H1 (cell line): ENCODE measurements around the gene VARS2. TPM values are rescaled to one million over a fixed set of nuclear protein-coding genes. Genes with fewer than 3 reads are reported as not detected.

Experiments
- CTCF ChIA-PET: fragments of 300-600 bp; sonication (Branson Sonifier 250); formaldehyde crosslinking; loops from one replicate; lab custom pipeline; 2021; ENCODE audit not compliant: partially characterized antibody; lab: Charles Lee
- POLR2A ChIA-PET: fragments of 300-600 bp; sonication (Branson Sonifier 250); formaldehyde crosslinking; loops from one replicate; lab custom pipeline; 2021; ENCODE audit warnings: inconsistent platforms; ENCODE audit not compliant: partially characterized antibody; lab: Charles Lee
- DNase-seq, 2 experiments: peaks; one replicate each; pipeline versions ENCODE4 v3.0.0 to v3.0.0-alpha.2; 2010 to 2022; ENCODE audit warnings: low spot score in 2 of 2, low read depth in 1 of 2, mixed read lengths in 1 of 2
- FAIRE-seq: peaks from 2 replicates; lab custom pipeline; 2011; peaks lifted over from hg19 to GRCh38; lab: Jason Lieb, UNC
- H2AFZ ChIP-seq: 2 replicates; pipeline ENCODE4 v1.8.1; 2012; ENCODE audit warnings: low read length, inconsistent platforms
- H2AK5ac ChIP-seq: 2 replicates; pipeline ENCODE4 v1.6.1; 2013; ENCODE audit warnings: low read depth, low read length
- H2BK120ac ChIP-seq: replicated peaks from 2 replicates; pipeline ENCODE3; 2013; ENCODE audit warnings: low read depth, low read length, inconsistent platforms
- H2BK12ac ChIP-seq: 2 replicates; pipeline ENCODE4 v1.6.1; 2013; ENCODE audit warnings: low read depth, low read length
- H2BK15ac ChIP-seq: 2 replicates; pipeline ENCODE4 v1.6.1; 2013; ENCODE audit warnings: low read length
- H2BK20ac ChIP-seq: 2 replicates; pipeline ENCODE4 v1.6.1; 2013; ENCODE audit warnings: low read length
- H2BK5ac ChIP-seq: 2 replicates; pipeline ENCODE4 v1.6.1; 2013; ENCODE audit warnings: low read depth, low read length
- H3K14ac ChIP-seq: 2 replicates; pipeline ENCODE4 v1.6.1; 2013; ENCODE audit warnings: inconsistent platforms; ENCODE audit not compliant: insufficient read length
- H3K18ac ChIP-seq: 2 replicates; pipeline ENCODE4 v1.6.1; 2013; ENCODE audit warnings: low read length; ENCODE audit errors: extremely low read depth
- H3K23ac ChIP-seq: 2 replicates; pipeline ENCODE4 v1.6.1; 2013; ENCODE audit warnings: inconsistent platforms; ENCODE audit not compliant: insufficient read length
- H3K23me2 ChIP-seq: 2 replicates; pipeline ENCODE4 v1.6.1; 2013; ENCODE audit warnings: low read depth, low read length
- H3K27ac ChIP-seq: 2 replicates; pipeline ENCODE4 v1.6.1; 2011; ENCODE audit warnings: low read depth, low read length, inconsistent platforms
- H3K27me3 ChIP-seq, 4 experiments: replicated peaks in 1 of 4; 1 replicate in 1 of 4; 2 replicates in 3 of 4; pipeline versions ENCODE4 v1.6.1 to v1.8.1; 2011 to 2013; ENCODE audit warnings: low read length in 3 of 4, mild to moderate bottlenecking in 3 of 4, inconsistent platforms in 2 of 4, mixed read lengths in 2 of 4, moderate library complexity in 1 of 4; ENCODE audit not compliant: control insufficient read depth in 3 of 4, insufficient read depth in 3 of 4; ENCODE audit errors: extremely low read depth in 1 of 4
- H3K36me3 ChIP-seq, 4 experiments: 2 replicates each; pipeline versions ENCODE4 v1.6.1 to v1.8.1; 2011 to 2013; ENCODE audit warnings: mild to moderate bottlenecking in 4 of 4, low read length in 3 of 4, moderate library complexity in 2 of 4, control low read depth in 1 of 4, inconsistent platforms in 1 of 4; ENCODE audit not compliant: insufficient read depth in 4 of 4, control insufficient read depth in 2 of 4
- H3K4ac ChIP-seq: replicated peaks from 2 replicates; pipeline ENCODE3; 2013; ENCODE audit warnings: low read length, low read depth, mixed read lengths, inconsistent platforms; ENCODE audit not compliant: insufficient read length
- H3K4me1 ChIP-seq, 4 experiments: replicated peaks in 1 of 4; 1 replicate in 1 of 4; 2 replicates in 3 of 4; pipeline versions ENCODE4 v1.6.1 to v1.8.1; 2011 to 2013; ENCODE audit warnings: low read length in 3 of 4, inconsistent platforms in 2 of 4, mixed read lengths in 1 of 4; ENCODE audit not compliant: insufficient read depth in 4 of 4, control insufficient read depth in 3 of 4
- H3K4me2 ChIP-seq, 2 experiments: 2 replicates each; pipeline versions ENCODE4 v1.6.1 to v1.8.1; 2011 to 2013; ENCODE audit warnings: low read depth in 2 of 2, low read length in 2 of 2, control low read depth in 1 of 2, inconsistent platforms in 1 of 2, mild to moderate bottlenecking in 1 of 2; ENCODE audit not compliant: insufficient read depth in 1 of 2
- H3K4me3 ChIP-seq, 4 experiments: fragments of 200-600, 300-600 bp in 1 of 4; sonication (generic), shearing (Covaris generic), sonication (Bioruptor Twin) in 1 of 4; 2 replicates each; pipeline versions ENCODE4 v1.5.1 to v1.8.1; 2011 to 2016; ENCODE audit warnings: low read length in 4 of 4, low read depth in 3 of 4, control low read depth in 2 of 4, inconsistent platforms in 2 of 4, mild to moderate bottlenecking in 2 of 4, mixed read lengths in 1 of 4, moderate library complexity in 1 of 4; ENCODE audit not compliant: insufficient read depth in 2 of 4; ENCODE audit errors: extremely low read depth in 1 of 4
- H3K56ac ChIP-seq: replicated peaks from 2 replicates; pipeline ENCODE3; 2013; ENCODE audit warnings: low read depth, mild to moderate bottlenecking, mixed read lengths, low read length, inconsistent platforms; ENCODE audit not compliant: insufficient read length
- H3K79me1 ChIP-seq: 2 replicates; pipeline ENCODE4 v1.6.1; 2013; ENCODE audit warnings: low read depth, low read length, control low read depth
- H3K79me2 ChIP-seq, 2 experiments: 2 replicates each; pipeline versions ENCODE4 v1.6.1 to v1.8.1; 2012 to 2013; ENCODE audit warnings: low read length in 2 of 2, mild to moderate bottlenecking in 2 of 2, inconsistent platforms in 1 of 2; ENCODE audit not compliant: insufficient read depth in 2 of 2, control insufficient read depth in 1 of 2
- H3K9ac ChIP-seq, 4 experiments: replicated peaks in 1 of 4; 1 replicate in 1 of 4; 2 replicates in 3 of 4; pipeline versions ENCODE4 v1.6.1 to v1.8.1; 2011 to 2013; ENCODE audit warnings: low read depth in 3 of 4, low read length in 3 of 4, control low read depth in 2 of 4, mild to moderate bottlenecking in 2 of 4, moderate library complexity in 2 of 4, inconsistent platforms in 1 of 4; ENCODE audit errors: extremely low read depth in 1 of 4
- H3K9me3 ChIP-seq, 2 experiments: 2 replicates each; pipeline versions ENCODE4 v1.6.1 to v1.8.1; 2012 to 2013; ENCODE audit warnings: mild to moderate bottlenecking in 2 of 2, moderate library complexity in 2 of 2, control low read depth in 1 of 2, inconsistent platforms in 1 of 2, low read depth in 1 of 2, low read length in 1 of 2, mixed read lengths in 1 of 2; ENCODE audit not compliant: insufficient read depth in 2 of 2
- H4K20me1 ChIP-seq, 2 experiments: replicated peaks in 1 of 2; 2 replicates each; pipeline versions ENCODE3 to v1.8.1; 2011 to 2013; ENCODE audit warnings: inconsistent platforms in 2 of 2, low read length in 2 of 2, mild to moderate bottlenecking in 1 of 2; ENCODE audit not compliant: insufficient read depth in 2 of 2, control insufficient read depth in 1 of 2
- H4K5ac ChIP-seq: 2 replicates; pipeline ENCODE4 v1.6.1; 2013; ENCODE audit warnings: low read length, low read depth, mixed read lengths, inconsistent platforms; ENCODE audit not compliant: insufficient read length
- H4K8ac ChIP-seq: 2 replicates; pipeline ENCODE4 v1.8.0; 2013; ENCODE audit warnings: mild to moderate bottlenecking, moderate library complexity, low read length, inconsistent platforms; ENCODE audit not compliant: insufficient read depth; ENCODE audit errors: extremely low read depth
- H4K91ac ChIP-seq: replicated peaks from 2 replicates; pipeline ENCODE3; 2013; ENCODE audit warnings: low read length, mixed read lengths, inconsistent platforms; ENCODE audit not compliant: insufficient read length
- CEBPB ChIP-seq: IDR thresholded peaks from 2 replicates; pipeline ENCODE4 v1.6.1; 2012; ENCODE audit warnings: low read depth, low read length
- HDAC2 ChIP-seq, 2 experiments: fragments of 300-600 bp in 1 of 2; sonication (generic) in 1 of 2; IDR thresholded peaks; 2 replicates each; pipeline ENCODE4 v1.6.1; 2011 to 2012; ENCODE audit warnings: low read depth in 2 of 2, low read length in 2 of 2, mild to moderate bottlenecking in 2 of 2, moderate library complexity in 2 of 2, borderline replicate concordance in 1 of 2, inconsistent platforms in 1 of 2
- polyA plus RNA-seq, 7 experiments: library from polyadenylated mRNA; depleted of rRNA in 3 of 7; stranded (reverse) in 5 of 7; unstranded in 2 of 7; fragments of >200 nt in 5 of 7; fragments of 200-250 nt in 2 of 7; gene quantifications; 1 replicate in 5 of 7; 2 replicates in 1 of 7; 4 replicates in 1 of 7; pipeline versions ENCODE4 v1.2.1 to v1.2.3, GENCODE V29; 2011 to 2013; ENCODE audit warnings: missing spikeins in 2 of 7, mixed read lengths in 2 of 7
- total RNA-seq: library from RNA; stranded (reverse); fragmentation: NEBNext Ultra II Directional; extraction: Animal tissue kit (Norgen Biotek cat#: 25700); gene quantifications from 2 replicates; pipeline ENCODE4 v1.2.1, GENCODE V29; 2021

Gene VARS2
- total and polyA plus RNA-seq, 2 of the 8 experiments (the other 6 are each of a cell fraction or from before 2014, with no cell fraction given), result 26.8 to 47.7 TPM

DNA sequence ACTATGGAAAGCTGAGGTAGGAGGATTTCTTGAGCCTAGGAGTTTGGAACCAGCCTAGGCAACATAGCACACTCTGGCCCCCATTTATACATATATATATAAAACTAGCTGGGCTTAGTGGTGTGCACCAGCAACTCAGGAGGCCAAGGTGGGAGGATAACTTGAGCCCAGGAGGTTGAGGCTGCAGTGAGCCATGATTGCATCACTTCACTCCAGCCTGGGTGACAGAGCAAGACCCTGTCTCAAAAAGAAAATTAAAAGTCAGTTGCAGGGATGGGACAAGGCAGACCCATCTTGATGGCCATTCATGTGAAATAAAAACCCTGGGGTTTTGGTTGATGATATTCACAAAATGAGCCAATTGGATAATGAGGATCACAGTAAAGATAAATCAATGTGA, 12.6 kb upstream of the VARS2 start:
- Histone ChIP-seq H3K23me2 (no peaks in the 10 kb centered on the region), H3K4ac (no peak overlapping the region), H3K79me2 (no peaks in the 10 kb centered on the region), H3K4me1 (0 out of 7 replicates have a peak, but pooled peaks cover 0 to 2% (median 0%) of the 10 kb centered on the region in 4 experiments), H3K9me3 (no peaks in the 10 kb centered on the region), H3K14ac (no peak overlapping the region), H3K9ac (no peak overlapping the region), H2AFZ (no peak overlapping the region), H4K91ac (no peak overlapping the region), H4K8ac (no peak overlapping the region), H3K36me3 (peaks cover 19 to 38% (median 33%) of the 10 kb centered on the region in 4 experiments), H4K20me1 (peaks cover 0 to 3% of the 10 kb centered on the region in 2 experiments), H3K4me2 (no peak overlapping the region), H3K79me1 (0 out of 2 replicates have a peak, but pooled peaks cover 2% of the 10 kb centered on the region), H3K23ac (no peak overlapping the region), H2BK15ac (no peak overlapping the region), H3K56ac (no peak overlapping the region), H3K4me3 (no peak overlapping the region), H2BK120ac (no peak overlapping the region), H3K18ac (no peak overlapping the region), H2BK12ac (no peak overlapping the region), H2AK5ac (no peak overlapping the region), H3K27ac (no peak overlapping the region), H2BK20ac (no peak overlapping the region), H3K27me3 (no peaks in the 10 kb centered on the region), H4K5ac (no peak overlapping the region), H2BK5ac (no peak overlapping the region)
- no peak for DNase-seq
- ChIA-PET POLR2A (interaction anchor here (0.6 to 5.4 kb wide), 9 partner anchors 9 to 75 kb away, joined by 3 to 22 read pairs (median 4); partner anchors contain the start of genes DDR1 and VARS2), CTCF (interaction anchor here (0.6 to 1.5 kb wide), 5 partner anchors 12 to 168 kb away, joined by 3 to 5 read pairs (median 4); partner anchors contain the start of gene VARS2)
- no peak for TF ChIP-seq HDAC2 (IDR thresholded peaks at IDR 0.05; ENCODE audit: borderline replicate concordance in 1 of 2, low read depth in 2 of 2, low read length in 2 of 2)
- TF ChIP-seq CEBPB, result 0 out of 2 replicates have a peak, but pooled peaks have one; percentile 17
- FAIRE-seq, result no peak
